Activated CD4-positive, alpha-beta T cell treated with anti-CD3 and anti-CD28 coated beads for 48 hours (primary cell): ENCODE results near the gene VTN.

ENCODE experiments used
- DNase-seq: peaks from one replicate; pipeline ENCODE4 v3.0.0-alpha.2; 2020

Gene VTN

GRCh38 chr17:28317966-28318758 lies 51.9 kb downstream of the VTN start:
- peak; percentile 17 for DNase-seq
